Colonic mucosa (tissue), 4 donors: ENCODE measurements around the gene MYL4. TPM values are rescaled to one million over a fixed set of nuclear protein-coding genes. Genes with fewer than 3 reads are reported as not detected.
"Not testable (repeated sequence)": the region's sequence is repeated elsewhere in the genome, so short reads cannot be mapped to it uniquely, and the experiment has no call there.

Experiments
- DNase-seq: peaks from one replicate; pipeline ENCODE4 v3.0.0-alpha.2; 2020
- H3K27ac ChIP-seq: fragments of 200-600 bp; one replicate; pipeline ENCODE4 v1.8.0; 2021
- H3K27me3 ChIP-seq: fragments of 200-600 bp; one replicate; pipeline ENCODE4 v1.8.0; 2021
- H3K36me3 ChIP-seq: fragments of 200-600 bp; one replicate; pipeline ENCODE4 v1.8.0; 2021
- H3K4me1 ChIP-seq: fragments of 200-600 bp; one replicate; pipeline ENCODE4 v1.8.0; 2021; ENCODE audit warnings: mild to moderate bottlenecking
- H3K4me3 ChIP-seq: fragments of 200-600 bp; one replicate; pipeline ENCODE4 v1.8.0; 2021
- H3K9ac ChIP-seq, 2 donors: one replicate each; pipeline ENCODE4 v1.7.0; 2013; ENCODE audit warnings: control low read depth in 2 of 2, low read depth in 2 of 2, low read length in 2 of 2
- H3K9me3 ChIP-seq: fragments of 200-600 bp; one replicate; pipeline ENCODE4 v1.8.0; 2021
- CTCF ChIP-seq: fragments of 200-600 bp; IDR thresholded peaks from one replicate; pipeline ENCODE4 v1.8.0; 2022; ENCODE audit warnings: antibody characterized with exemption, mild to moderate bottlenecking
- intact Hi-C: fragments of 100-400 bp; cut with DNase I; formaldehyde crosslinking; loops from one replicate; pipeline ENCODE4 v1.14.1; 2022
- total RNA-seq, 2 donors: library from RNA; stranded (reverse); fragmentation: NEBNext Ultra II Directional in 1 of 2; extraction: Animal tissue kit (Norgen Biotek cat#: 25700) in 1 of 2; gene quantifications; one replicate each; pipeline ENCODE4 v1.2.1, GENCODE V29; 2021
- donor health status: healthy.
- donor health status: DM: no; HTN: no; CAD: no.
- donor health status: DM: no; HTN: no; CAD: no.

The MYL4 gene
- under 1 TPM; 0.59 to 0.69 TPM for total RNA-seq

GRCh38 chr17:47208744-47209488 is at the start of gene MYL4:
Gene MYL4 (plus strand): TSS chr17:47209348. CDS start chr17:47209423, 75 bp downstream.
- TF ChIP-seq CTCF, result no peak
- DNase-seq, result no peak
- no peak within 1 kb of the TSS for H3K4me3 ChIP-seq
- H3K9me3 ChIP-seq, result no peaks in the 10 kb centered on the region
- no peaks in the 10 kb centered on the region for H3K4me1 ChIP-seq
- H3K27me3 ChIP-seq, result no peaks in the 10 kb centered on the region
- intact Hi-C loops, result no loop called here
- no peak within 1 kb of the TSS for H3K27ac ChIP-seq
- H3K36me3 ChIP-seq, result no peaks in the 10 kb centered on the region
- no peak within 1 kb of the TSS for H3K9ac ChIP-seq

GRCh38 chr17:47162013-47162622 is 47.0 kb upstream of the MYL4 start:
- intact Hi-C loops, result no loop called here
- H3K36me3 ChIP-seq, result no peaks in the 10 kb centered on the region
- H3K4me1 ChIP-seq, result no peaks in the 10 kb centered on the region
- no peak overlapping the region for H3K9ac ChIP-seq
- TF ChIP-seq CTCF, result no peak
- no peaks in the 10 kb centered on the region for H3K9me3 ChIP-seq
- no peak overlapping the region for H3K4me3 ChIP-seq
- H3K27me3 ChIP-seq, result no peaks in the 10 kb centered on the region
- no peak overlapping the region for H3K27ac ChIP-seq
- DNase-seq, result no peak

- H3K9me3 ChIP-seq, result no peaks in the 10 kb centered on the region
- no peak for TF ChIP-seq CTCF
- no peaks in the 10 kb centered on the region for H3K4me1 ChIP-seq
- DNase-seq, result no peak
- H3K27ac ChIP-seq, result no peak overlapping the region
- no peak overlapping the region for H3K9ac ChIP-seq
- H3K36me3 ChIP-seq, result peaks cover 6% of the 10 kb centered on the region
- no peak overlapping the region for H3K4me3 ChIP-seq
- H3K27me3 ChIP-seq, result no peaks in the 10 kb centered on the region
- intact Hi-C loops, result no loop called here
Observed at GRCh38 chr17:47164263-47164662, 44.9 kb upstream of the MYL4 start.

- Histone ChIP-seq H3K36me3 (peaks cover 7% of the 10 kb centered on the region), H3K4me1 (no peaks in the 10 kb centered on the region), H3K27ac (no peak overlapping the region), H3K27me3 (no peaks in the 10 kb centered on the region), H3K9ac (no peak overlapping the region), H3K9me3 (no peaks in the 10 kb centered on the region), H3K4me3 (no peak overlapping the region)
- intact Hi-C loops, result no loop called here
- DNase-seq, result no peak
- no peak for TF ChIP-seq CTCF
Observed at GRCh38 chr17:47165137-47165536, 44.0 kb upstream of the MYL4 start.

GRCh38 chr17:47166854-47167253 is 42.3 kb upstream of the MYL4 start:
- H3K9me3 ChIP-seq, H3K36me3 ChIP-seq, H3K4me1 ChIP-seq, DNase-seq, intact Hi-C loops, H3K9ac ChIP-seq, H3K4me3 ChIP-seq, H3K27me3 ChIP-seq, H3K27ac ChIP-seq: not testable (repeated sequence)

- H3K27me3 ChIP-seq, H3K9ac ChIP-seq, H3K4me1 ChIP-seq, DNase-seq, intact Hi-C loops, H3K9me3 ChIP-seq, H3K36me3 ChIP-seq, H3K27ac ChIP-seq, H3K4me3 ChIP-seq: not testable (repeated sequence)
Observed at GRCh38 chr17:47168896-47169295, 40.3 kb upstream of the MYL4 start.
